Prostate gland (tissue), 2 donors: ENCODE data around the gene ABHD17A. TPM values are rescaled to one million over a fixed set of nuclear protein-coding genes. Genes with fewer than 3 reads are reported as not detected.
"Not testable (repeated sequence)": the region's sequence is repeated elsewhere in the genome, so short reads cannot be mapped to it uniquely, and the experiment has no call there.

Experiments used
- DNase-seq: peaks from one replicate; pipeline ENCODE4 v3.0.0-alpha.2; 2019; ENCODE audit warnings: low spot score
- H3K27ac ChIP-seq, 2 donors: fragments of 200-600 bp; sonication (generic); 2 replicates each; pipeline ENCODE4 v1.5.1; 2017 to 2019
- H3K27me3 ChIP-seq: fragments of 200-600 bp; sonication (generic); replicated peaks from 2 replicates; pipeline ENCODE4 v1.5.1; 2019; ENCODE audit not compliant: insufficient read depth
- H3K36me3 ChIP-seq, 2 donors: fragments of 200-600 bp; sonication (generic); 1 replicate in 1 of 2; 2 replicates in 1 of 2; pipeline versions ENCODE4 v1.5.1 to v1.8.1; 2017 to 2019
- H3K4me1 ChIP-seq: fragments of 200-600 bp; sonication (generic); replicated peaks from 2 replicates; pipeline ENCODE4 v1.5.1; 2019
- H3K4me3 ChIP-seq, 2 donors: fragments of 200-600 bp; sonication (generic); 2 replicates each; pipeline ENCODE4 v1.5.1; 2017 to 2019
- H3K9me3 ChIP-seq: fragments of 200-600 bp; sonication (generic); 2 replicates; pipeline ENCODE4 v1.5.1; 2017
- POLR2A ChIP-seq: fragments of 450-650 bp; IDR thresholded peaks from one replicate; pipeline ENCODE4 v1.6.1; 2016; ENCODE audit warnings: antibody characterized with exemption, mild to moderate bottlenecking
- POLR2AphosphoS5 ChIP-seq: sonication (generic); formaldehyde crosslinking; IDR thresholded peaks from one replicate; pipeline ENCODE4 v1.6.1; 2017; ENCODE audit warnings: antibody characterized with exemption
- WGBS: methylation state at CpG from one replicate; pipeline ENCODE4 v1.1.5; 2018; 5-methylcytosine and 5-hydroxymethylcytosine counted together
- intact Hi-C: fragments of 100-400 bp; cut with DNase I; formaldehyde crosslinking; loops from one replicate; pipeline ENCODE4 v1.14.2; 2022
- total RNA-seq, 2 donors: library from RNA; depleted of rRNA; stranded (reverse); fragments of >200 nt; gene quantifications; one replicate each; pipeline ENCODE4 v1.1.0, GENCODE V29; 2016
- TF ChIP-seq, protein P1 (sequence below), 4 experiments: fragments of 200-600 bp in 2 of 4; fragments of 450-650 bp in 2 of 4; sonication (generic) in 2 of 4; IDR thresholded peaks; 1 replicate in 3 of 4; 2 replicates in 1 of 4; pipeline ENCODE4 v1.5.1; 2016 to 2019; ENCODE audit warnings: antibody characterized with exemption in 4 of 4, mild to moderate bottlenecking in 2 of 4, moderate library complexity in 2 of 4

The ABHD17A gene
- total RNA-seq, 2 donors from 2014 or later, result 131 to 146 TPM

- 37% methylated on average over 36 of the region's 53 CpGs for WGBS
- intact Hi-C loops, H3K27me3 ChIP-seq, H3K9me3 ChIP-seq, DNase-seq, H3K36me3 ChIP-seq: not testable (repeated sequence)
- H3K27ac ChIP-seq, result peak overlapping the region; percentile 80 to 93
- peaks cover 24% of the 10 kb centered on the region for H3K4me1 ChIP-seq
- peak overlapping the region; percentile 93 to 97 for H3K4me3 ChIP-seq
Measured at GRCh38 chr19:1876496-1877279, 8.6 kb downstream of the ABHD17A start.

DNA sequence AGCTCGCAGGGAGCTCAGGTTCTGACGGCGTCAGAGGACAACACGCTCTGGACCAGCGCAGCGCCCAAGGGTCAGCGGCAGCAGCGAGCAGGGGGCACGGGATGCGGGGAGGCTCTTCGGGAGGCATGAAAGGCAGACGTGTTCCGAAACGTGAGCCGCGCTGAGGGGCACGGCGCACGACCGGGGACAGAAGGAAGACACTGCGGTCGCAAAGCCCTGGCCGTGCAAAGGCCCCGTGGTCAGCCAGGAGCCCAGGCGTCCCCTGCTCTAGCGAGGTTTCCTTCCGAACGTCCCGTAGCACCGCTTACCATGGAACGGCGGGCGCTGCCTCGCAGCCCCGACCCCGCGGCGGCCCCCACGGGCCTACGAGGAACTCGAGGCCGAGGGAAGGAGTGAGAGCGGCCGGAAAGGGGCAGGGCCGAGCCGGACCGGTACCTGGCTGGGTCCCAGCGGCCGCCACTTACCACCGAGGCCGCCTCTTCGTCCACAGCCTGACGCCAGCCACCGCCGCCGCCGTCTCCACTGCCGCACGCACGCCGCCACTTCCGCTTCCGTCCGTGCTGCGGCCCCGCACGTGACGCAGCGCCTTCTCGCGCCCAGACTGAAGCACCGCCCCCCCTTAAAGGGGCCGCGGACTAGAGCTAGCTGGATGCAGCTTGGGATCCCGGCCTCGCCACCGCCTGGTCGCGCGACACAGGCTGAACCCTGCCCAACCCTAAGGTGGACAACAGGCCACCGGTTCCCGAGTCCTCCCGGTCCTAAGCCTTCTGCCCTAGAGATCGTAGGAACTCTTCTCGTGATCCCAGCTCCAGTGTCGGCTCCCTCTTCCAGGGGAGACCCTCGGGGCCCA lies 9.4 kb downstream of the ABHD17A start:
- under 1% methylated on average over 84 of the region's 87 CpGs for WGBS
- H3K27ac ChIP-seq, result peak overlapping the region; percentile 80 to 93
- DNase-seq, result peak; percentile 93
- H3K9me3 ChIP-seq, result no peaks in the 10 kb centered on the region
- no peaks in the 10 kb centered on the region for H3K27me3 ChIP-seq
- H3K4me1 ChIP-seq, result peaks cover 24% of the 10 kb centered on the region
- peak overlapping the region; percentile 93 to 97 for H3K4me3 ChIP-seq
- no peaks in the 10 kb centered on the region for H3K36me3 ChIP-seq
- TF ChIP-seq POLR2AphosphoS5 (peak; percentile 98), POLR2A (peak; percentile 91)
- TF ChIP-seq, protein P1, sequence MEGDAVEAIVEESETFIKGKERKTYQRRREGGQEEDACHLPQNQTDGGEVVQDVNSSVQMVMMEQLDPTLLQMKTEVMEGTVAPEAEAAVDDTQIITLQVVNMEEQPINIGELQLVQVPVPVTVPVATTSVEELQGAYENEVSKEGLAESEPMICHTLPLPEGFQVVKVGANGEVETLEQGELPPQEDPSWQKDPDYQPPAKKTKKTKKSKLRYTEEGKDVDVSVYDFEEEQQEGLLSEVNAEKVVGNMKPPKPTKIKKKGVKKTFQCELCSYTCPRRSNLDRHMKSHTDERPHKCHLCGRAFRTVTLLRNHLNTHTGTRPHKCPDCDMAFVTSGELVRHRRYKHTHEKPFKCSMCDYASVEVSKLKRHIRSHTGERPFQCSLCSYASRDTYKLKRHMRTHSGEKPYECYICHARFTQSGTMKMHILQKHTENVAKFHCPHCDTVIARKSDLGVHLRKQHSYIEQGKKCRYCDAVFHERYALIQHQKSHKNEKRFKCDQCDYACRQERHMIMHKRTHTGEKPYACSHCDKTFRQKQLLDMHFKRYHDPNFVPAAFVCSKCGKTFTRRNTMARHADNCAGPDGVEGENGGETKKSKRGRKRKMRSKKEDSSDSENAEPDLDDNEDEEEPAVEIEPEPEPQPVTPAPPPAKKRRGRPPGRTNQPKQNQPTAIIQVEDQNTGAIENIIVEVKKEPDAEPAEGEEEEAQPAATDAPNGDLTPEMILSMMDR (IDR thresholded peaks at IDR 0.05), result peak in 2 of 4 experiments; percentile 10 to 27
- intact Hi-C loops, result no loop called here

- intact Hi-C loops, H3K9me3 ChIP-seq, H3K36me3 ChIP-seq, H3K27me3 ChIP-seq, DNase-seq: not testable (repeated sequence)
- WGBS, result 3% methylated on average over 11 of the region's 11 CpGs
- H3K27ac ChIP-seq, result peak overlapping the region; percentile 80 to 93
- H3K4me1 ChIP-seq, result peaks cover 24% of the 10 kb centered on the region
- peak overlapping the region; percentile 93 to 97 for H3K4me3 ChIP-seq
Measured at GRCh38 chr19:1875265-1875645, 10.0 kb downstream of the ABHD17A start.

- WGBS, result 7% methylated on average over 16 of the region's 16 CpGs
- DNase-seq, result no peak
- Histone ChIP-seq H3K27ac (peak overlapping the region; percentile 80 to 93), H3K36me3 (no peaks in the 10 kb centered on the region), H3K9me3 (no peaks in the 10 kb centered on the region), H3K27me3 (no peaks in the 10 kb centered on the region), H3K4me1 (peaks cover 24% of the 10 kb centered on the region), H3K4me3 (peak overlapping the region; percentile 93 to 97)
- intact Hi-C loops, result no loop called here
- TF ChIP-seq, protein P1 (IDR thresholded peaks at IDR 0.05), result no peak
- TF ChIP-seq POLR2A (no peak), POLR2AphosphoS5 (no peak)
Measured at GRCh38 chr19:1874554-1875185, 10.6 kb downstream of the ABHD17A start.

GRCh38 chr19:1873524-1874473 lies 11.5 kb downstream of the ABHD17A start:
- Histone ChIP-seq H3K4me3 (peak overlapping the region; percentile 5 to 18), H3K4me1 (peaks cover 24% of the 10 kb centered on the region), H3K36me3 (no peaks in the 10 kb centered on the region), H3K27ac (peak overlapping the region; percentile 80 to 93), H3K9me3 (no peaks in the 10 kb centered on the region), H3K27me3 (no peaks in the 10 kb centered on the region)
- TF ChIP-seq, protein P1 (IDR thresholded peaks at IDR 0.05), result no peak
- TF ChIP-seq POLR2A, result no peak
- peak; percentile 6 for TF ChIP-seq POLR2AphosphoS5
- intact Hi-C loops, result no loop called here
- DNase-seq, result no peak
- 17% methylated on average over 29 of the region's 29 CpGs for WGBS
